Tibial nerve (tissue), 4 donors: ENCODE measurements around the gene NTN5.
A peak's percentile ranks its signal among the peaks of the same experiment; 100 is the strongest.

Experiments
- EP300 ChIP-seq, 2 donors: sonication (generic); formaldehyde crosslinking; IDR thresholded peaks; one replicate each; pipeline ENCODE4 v1.6.1; 2017; ENCODE audit warnings: antibody characterized with exemption in 2 of 2, mild to moderate bottlenecking in 1 of 2
- TF ChIP-seq, protein P1 (sequence below), 5 experiments: fragments of 200-600 bp in 3 of 5; fragments of 450-650 bp in 2 of 5; sonication (generic) in 3 of 5; IDR thresholded peaks; one replicate each; pipeline ENCODE4 v1.5.1; 2016 to 2019; ENCODE audit warnings: antibody characterized with exemption in 5 of 5, mild to moderate bottlenecking in 3 of 5, moderate library complexity in 2 of 5

DNA sequence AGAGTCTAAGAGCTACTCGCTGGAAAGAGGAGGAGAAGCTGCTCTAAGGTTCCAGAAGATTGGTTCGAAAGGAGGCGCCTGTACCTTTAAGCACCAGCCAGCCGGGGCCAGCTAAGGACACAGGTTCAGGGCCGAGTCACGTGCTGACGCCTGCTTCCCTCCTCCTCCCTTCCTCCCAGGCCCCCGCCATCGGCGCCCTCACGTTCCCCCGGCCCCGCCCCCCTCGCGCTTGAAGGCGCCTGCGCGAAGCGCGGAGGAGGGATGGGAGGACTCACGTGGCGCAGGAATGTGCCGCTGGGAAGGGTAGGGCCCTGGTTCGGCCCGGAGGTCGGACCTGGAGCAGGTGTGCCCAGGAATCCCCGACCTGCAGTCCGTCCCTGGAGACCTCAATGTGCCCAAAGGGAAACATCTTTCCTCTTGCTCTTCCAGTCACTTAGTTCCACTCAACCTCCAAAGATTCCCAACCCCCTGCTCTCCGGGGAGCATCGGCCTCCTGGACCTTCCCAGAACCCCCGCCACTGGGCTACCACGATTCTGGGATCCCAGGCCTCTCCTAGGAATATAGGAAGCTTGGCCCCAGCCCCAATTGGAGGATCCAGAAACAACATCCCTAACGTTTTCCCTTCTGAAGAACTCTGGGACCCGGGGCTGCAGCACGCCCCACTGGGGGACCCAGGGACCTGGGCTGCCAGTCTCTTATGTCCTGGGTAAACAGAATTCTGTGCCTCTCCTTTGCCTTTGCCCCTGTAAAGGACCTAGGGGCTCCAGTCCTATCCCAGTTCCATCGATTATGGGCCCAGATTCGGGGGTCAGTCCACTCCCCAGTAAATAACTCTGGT is 38.2 kb downstream of the NTN5 start:
- TF ChIP-seq, protein P1, sequence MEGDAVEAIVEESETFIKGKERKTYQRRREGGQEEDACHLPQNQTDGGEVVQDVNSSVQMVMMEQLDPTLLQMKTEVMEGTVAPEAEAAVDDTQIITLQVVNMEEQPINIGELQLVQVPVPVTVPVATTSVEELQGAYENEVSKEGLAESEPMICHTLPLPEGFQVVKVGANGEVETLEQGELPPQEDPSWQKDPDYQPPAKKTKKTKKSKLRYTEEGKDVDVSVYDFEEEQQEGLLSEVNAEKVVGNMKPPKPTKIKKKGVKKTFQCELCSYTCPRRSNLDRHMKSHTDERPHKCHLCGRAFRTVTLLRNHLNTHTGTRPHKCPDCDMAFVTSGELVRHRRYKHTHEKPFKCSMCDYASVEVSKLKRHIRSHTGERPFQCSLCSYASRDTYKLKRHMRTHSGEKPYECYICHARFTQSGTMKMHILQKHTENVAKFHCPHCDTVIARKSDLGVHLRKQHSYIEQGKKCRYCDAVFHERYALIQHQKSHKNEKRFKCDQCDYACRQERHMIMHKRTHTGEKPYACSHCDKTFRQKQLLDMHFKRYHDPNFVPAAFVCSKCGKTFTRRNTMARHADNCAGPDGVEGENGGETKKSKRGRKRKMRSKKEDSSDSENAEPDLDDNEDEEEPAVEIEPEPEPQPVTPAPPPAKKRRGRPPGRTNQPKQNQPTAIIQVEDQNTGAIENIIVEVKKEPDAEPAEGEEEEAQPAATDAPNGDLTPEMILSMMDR (IDR thresholded peaks at IDR 0.05), result peak in 1 of 5 experiments; percentile 39
- TF ChIP-seq EP300 (IDR thresholded peaks at IDR 0.05), result peak; percentile 96 to 98
